Left lung (tissue), 10 donors: ENCODE results near the gene AAMDC. TPM values are rescaled to one million over a fixed set of nuclear protein-coding genes. Genes with fewer than 3 reads are reported as not detected.
A peak's percentile ranks its signal among the peaks of the same experiment; 100 is the strongest.
"Not testable (repeated sequence)": the region's sequence is repeated elsewhere in the genome, so short reads cannot be mapped to it uniquely, and the experiment has no call there.

Experiments
- ATAC-seq: fragments of 200-7000 bp; cut with Tn5 transposase; one replicate; pipeline ENCODE4 v1.9.1; 2020; ENCODE audit warnings: moderate library complexity
- DNase-seq, 4 donors: peaks; one replicate each; pipeline ENCODE4 v3.0.0-alpha.2; 2013 to 2020
- H3K27ac ChIP-seq, 2 donors: fragments of 200-600 bp; sonication (generic) in 1 of 2; one replicate each; pipeline versions ENCODE4 v1.5.0 to v1.8.0; 2020 to 2021
- H3K27me3 ChIP-seq, 2 donors: fragments of 200-600 bp; sonication (generic) in 1 of 2; one replicate each; pipeline versions ENCODE4 v1.5.0 to v1.8.0; 2020 to 2021
- H3K36me3 ChIP-seq, 2 donors: fragments of 200-600 bp; sonication (generic) in 1 of 2; one replicate each; pipeline versions ENCODE4 v1.5.0 to v1.8.0; 2020 to 2021
- H3K4me1 ChIP-seq, 2 donors: fragments of 200-600 bp; one replicate each; pipeline ENCODE4 v1.8.0; 2021
- H3K4me3 ChIP-seq, 2 donors: fragments of 200-600 bp; sonication (generic) in 1 of 2; one replicate each; pipeline versions ENCODE4 v1.5.0 to v1.8.0; 2020 to 2021; ENCODE audit warnings: mild to moderate bottlenecking in 1 of 2
- H3K9me3 ChIP-seq, 2 donors: fragments of 200-600 bp; sonication (generic) in 1 of 2; one replicate each; pipeline versions ENCODE4 v1.5.0 to v1.8.0; 2020 to 2021
- intact Hi-C, 2 donors: fragments of 100-400 bp; cut with DNase I; formaldehyde crosslinking; loops; one replicate each; pipeline versions ENCODE4 v1.11.2 to v1.14.2; 2022
- polyA plus RNA-seq, 6 donors: library from polyadenylated mRNA; unstranded; fragments of 120-200 nt; gene quantifications; one replicate each; pipeline ENCODE4 v1.2.1, GENCODE V29; 2013; ENCODE audit not compliant: insufficient read length in 6 of 6
- total RNA-seq, 2 donors: library from RNA; stranded (reverse); fragmentation: NEBNext Ultra II Directional; extraction: Animal tissue kit (Norgen Biotek cat#: 25700); gene quantifications; one replicate each; pipeline ENCODE4 v1.2.1, GENCODE V29; 2021
- TF ChIP-seq, protein P1 (sequence below), 2 donors: fragments of 200-600 bp; sonication (generic) in 1 of 2; IDR thresholded peaks; one replicate each; pipeline versions ENCODE4 v1.5.0 to v1.8.0; 2021; ENCODE audit warnings: antibody characterized with exemption in 2 of 2
- donor health status: DM: no; HTN: yes; CAD: no.
- donor health status: DM: no; HTN: no; CAD: no.

AAMDC gene
- total and polyA plus RNA-seq, 8 donors, result 21.4 to 74.5 (median 58.1) TPM

DNA sequence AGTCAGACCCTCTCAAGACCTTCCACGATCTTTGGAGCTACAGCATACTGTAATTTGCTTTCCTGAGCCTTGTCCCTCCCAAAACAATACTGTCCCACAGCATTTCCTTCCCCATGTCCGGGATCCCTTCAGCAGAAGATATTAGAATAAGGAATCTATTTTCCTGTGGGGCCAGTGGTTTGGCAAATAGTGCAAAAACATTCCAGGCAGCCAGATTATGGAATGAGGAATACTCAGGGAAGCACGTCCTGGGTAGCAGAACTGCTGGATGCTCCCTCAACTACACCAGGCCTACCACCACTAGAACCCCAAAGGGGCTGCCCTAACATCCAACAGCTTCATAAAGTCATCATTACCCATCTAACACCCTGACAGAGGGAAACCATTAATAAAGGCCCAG lies 61.5 kb downstream of the AAMDC start:
- Histone ChIP-seq H3K27ac (no peak overlapping the region), H3K4me1 (no peaks in the 10 kb centered on the region), H3K27me3 (no peaks in the 10 kb centered on the region), H3K36me3 (peaks cover 0 to 91% of the 10 kb centered on the region in 2 donors), H3K4me3 (no peak overlapping the region), H3K9me3 (no peaks in the 10 kb centered on the region)
- TF ChIP-seq, protein P1, sequence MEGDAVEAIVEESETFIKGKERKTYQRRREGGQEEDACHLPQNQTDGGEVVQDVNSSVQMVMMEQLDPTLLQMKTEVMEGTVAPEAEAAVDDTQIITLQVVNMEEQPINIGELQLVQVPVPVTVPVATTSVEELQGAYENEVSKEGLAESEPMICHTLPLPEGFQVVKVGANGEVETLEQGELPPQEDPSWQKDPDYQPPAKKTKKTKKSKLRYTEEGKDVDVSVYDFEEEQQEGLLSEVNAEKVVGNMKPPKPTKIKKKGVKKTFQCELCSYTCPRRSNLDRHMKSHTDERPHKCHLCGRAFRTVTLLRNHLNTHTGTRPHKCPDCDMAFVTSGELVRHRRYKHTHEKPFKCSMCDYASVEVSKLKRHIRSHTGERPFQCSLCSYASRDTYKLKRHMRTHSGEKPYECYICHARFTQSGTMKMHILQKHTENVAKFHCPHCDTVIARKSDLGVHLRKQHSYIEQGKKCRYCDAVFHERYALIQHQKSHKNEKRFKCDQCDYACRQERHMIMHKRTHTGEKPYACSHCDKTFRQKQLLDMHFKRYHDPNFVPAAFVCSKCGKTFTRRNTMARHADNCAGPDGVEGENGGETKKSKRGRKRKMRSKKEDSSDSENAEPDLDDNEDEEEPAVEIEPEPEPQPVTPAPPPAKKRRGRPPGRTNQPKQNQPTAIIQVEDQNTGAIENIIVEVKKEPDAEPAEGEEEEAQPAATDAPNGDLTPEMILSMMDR (IDR thresholded peaks at IDR 0.05), result no peak
- DNase-seq, result no peak
- intact Hi-C loops, result no loop called here
- no peak for ATAC-seq

DNA sequence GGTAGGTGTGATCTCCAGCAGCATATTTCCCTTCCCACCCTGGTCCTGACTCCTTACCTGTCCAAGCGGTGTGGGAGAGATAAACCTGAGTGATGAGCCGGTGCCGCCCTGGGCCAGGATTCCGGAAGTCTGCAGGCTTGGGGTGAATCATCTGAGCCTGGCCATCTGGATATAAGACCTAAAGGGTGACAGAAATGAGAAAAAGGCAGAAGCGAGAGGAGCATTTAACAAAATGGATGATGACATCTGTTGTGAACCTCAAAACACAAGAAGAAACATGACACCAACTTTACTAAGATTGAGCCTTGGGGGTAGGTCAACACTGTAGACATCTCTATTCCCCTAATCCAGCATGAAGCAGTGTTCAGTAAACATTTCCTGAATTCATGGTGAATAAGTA lies 62.8 kb downstream of the AAMDC start:
- H3K27ac ChIP-seq, result no peak overlapping the region
- H3K36me3 ChIP-seq, result peaks cover 0 to 77% of the 10 kb centered on the region in 2 donors
- DNase-seq (no peak), ATAC-seq (no peak)
- no peaks in the 10 kb centered on the region for H3K4me1 ChIP-seq
- intact Hi-C loops, result no loop called here
- TF ChIP-seq, protein P1 (IDR thresholded peaks at IDR 0.05), result no peak
- H3K9me3 ChIP-seq, result no peaks in the 10 kb centered on the region
- no peak overlapping the region for H3K4me3 ChIP-seq
- no peaks in the 10 kb centered on the region for H3K27me3 ChIP-seq

DNA sequence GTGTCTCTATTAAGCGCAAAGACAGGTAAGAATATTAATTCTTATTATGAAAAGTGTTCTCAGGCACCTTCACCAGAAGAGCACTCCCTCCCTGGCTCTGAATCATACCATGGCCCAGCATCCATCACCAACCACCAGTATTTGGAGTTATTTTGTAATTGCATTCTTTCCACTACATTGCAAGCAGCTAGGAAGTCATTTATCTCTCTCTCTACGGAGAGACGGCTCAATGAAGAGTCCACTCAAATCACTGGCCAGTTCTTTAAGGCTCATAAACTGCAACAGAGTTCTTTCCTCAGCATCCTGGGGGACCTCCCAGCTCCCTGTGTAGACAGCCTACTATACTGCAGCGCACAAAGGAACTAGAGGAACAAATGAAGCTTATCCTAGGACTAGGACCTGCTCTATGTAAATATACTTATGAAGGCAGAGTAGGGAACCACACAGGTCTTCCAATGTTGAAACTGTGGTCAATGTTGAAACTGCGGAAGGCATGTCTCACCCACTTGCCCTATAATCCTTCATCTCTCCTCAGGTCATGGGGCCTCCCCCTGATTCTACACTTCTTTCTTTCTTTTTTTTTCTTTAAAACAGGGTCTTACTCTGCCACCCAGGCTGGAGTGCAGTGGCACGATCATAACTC lies 63.4 kb downstream of the AAMDC start:
- Histone ChIP-seq H3K4me3 (no peak overlapping the region), H3K36me3 (peaks cover 0 to 75% of the 10 kb centered on the region in 2 donors), H3K27ac (no peak overlapping the region), H3K9me3 (no peaks in the 10 kb centered on the region), H3K27me3 (no peaks in the 10 kb centered on the region), H3K4me1 (no peaks in the 10 kb centered on the region)
- TF ChIP-seq, protein P1 (IDR thresholded peaks at IDR 0.05), result no peak
- intact Hi-C loops, result no loop called here
- ATAC-seq (peak; percentile 49), DNase-seq (no peak)

DNA sequence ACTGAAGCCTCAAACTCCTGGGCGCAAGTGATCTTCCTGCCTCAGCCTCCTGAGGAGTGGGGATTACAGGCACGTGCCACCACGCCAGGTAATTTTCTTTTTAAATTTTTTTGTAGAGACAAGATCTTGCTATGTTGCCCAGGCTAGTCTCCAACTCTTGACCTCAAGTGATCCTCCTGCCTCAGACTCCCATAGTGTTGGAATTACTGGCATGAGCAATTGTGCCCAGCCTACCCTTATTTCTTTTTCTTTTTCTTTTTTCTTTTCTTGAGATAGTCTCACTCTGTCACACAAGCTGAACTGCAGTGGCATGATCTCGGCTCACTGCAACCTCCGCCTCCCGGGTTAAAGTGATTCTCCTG lies 63.9 kb downstream of the AAMDC start:
- H3K36me3 ChIP-seq, result peaks cover 0 to 75% of the 10 kb centered on the region in 2 donors
- H3K27ac ChIP-seq, result no peak overlapping the region
- H3K4me1 ChIP-seq, result no peaks in the 10 kb centered on the region
- no peak for DNase-seq
- H3K9me3 ChIP-seq, result no peaks in the 10 kb centered on the region
- TF ChIP-seq, protein P1 (IDR thresholded peaks at IDR 0.05), result no peak
- H3K27me3 ChIP-seq, result no peaks in the 10 kb centered on the region
- no peak overlapping the region for H3K4me3 ChIP-seq
- intact Hi-C loops, result no loop called here
- ATAC-seq, result no peak

DNA sequence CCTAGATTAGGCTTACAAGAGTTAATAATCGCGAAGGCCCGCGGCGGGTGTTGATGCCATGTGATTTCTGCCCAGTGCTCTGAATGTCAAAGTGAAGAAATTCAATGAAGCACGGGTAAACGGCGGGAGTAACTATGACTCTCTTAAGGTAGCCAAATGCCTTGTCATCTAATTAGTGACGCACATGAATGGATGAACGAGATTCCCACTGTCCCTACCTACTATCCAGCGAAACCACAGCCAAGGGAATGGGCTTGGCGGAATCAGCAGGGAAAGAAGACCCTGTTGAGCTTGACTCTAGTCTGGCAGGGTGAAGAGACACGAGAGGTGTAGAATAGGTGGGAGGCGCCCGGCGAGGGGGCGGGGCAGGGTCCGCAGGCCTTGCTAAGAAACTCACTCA lies 65.5 kb downstream of the AAMDC start:
- peak in 1 of 4 donors; percentile 5 for DNase-seq
- Histone ChIP-seq H3K36me3 (peaks cover 0 to 74% of the 10 kb centered on the region in 2 donors), H3K4me1 (no peaks in the 10 kb centered on the region), H3K4me3 (no peak overlapping the region), H3K27ac (no peak overlapping the region), H3K9me3 (no peaks in the 10 kb centered on the region), H3K27me3 (no peaks in the 10 kb centered on the region)
- intact Hi-C loops, result no loop called here
- ATAC-seq, result no peak
- TF ChIP-seq, protein P1 (IDR thresholded peaks at IDR 0.05), result no peak

DNA sequence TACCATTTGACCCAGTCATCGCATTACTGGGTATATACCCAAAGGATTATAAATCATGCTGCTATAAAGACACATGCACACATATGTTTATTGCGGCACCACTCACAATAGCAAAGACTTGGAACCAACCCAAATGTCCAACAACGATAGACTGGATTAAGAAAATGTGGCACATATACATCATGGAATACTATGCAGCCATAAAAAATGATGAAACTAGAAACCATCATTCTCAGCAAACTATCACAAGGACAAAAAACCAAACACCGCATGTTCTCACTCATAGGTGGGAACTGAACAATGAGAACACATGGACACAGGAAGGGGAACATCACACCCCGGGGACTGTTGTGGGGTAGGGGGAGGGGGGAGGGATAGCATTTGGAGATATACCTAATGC lies 68.1 kb downstream of the AAMDC start:
- DNase-seq, H3K27me3 ChIP-seq, ATAC-seq, H3K4me3 ChIP-seq, intact Hi-C loops, H3K4me1 ChIP-seq, H3K27ac ChIP-seq, H3K9me3 ChIP-seq: not testable (repeated sequence)
- peaks cover 0 to 72% of the 10 kb centered on the region in 2 donors for H3K36me3 ChIP-seq

DNA sequence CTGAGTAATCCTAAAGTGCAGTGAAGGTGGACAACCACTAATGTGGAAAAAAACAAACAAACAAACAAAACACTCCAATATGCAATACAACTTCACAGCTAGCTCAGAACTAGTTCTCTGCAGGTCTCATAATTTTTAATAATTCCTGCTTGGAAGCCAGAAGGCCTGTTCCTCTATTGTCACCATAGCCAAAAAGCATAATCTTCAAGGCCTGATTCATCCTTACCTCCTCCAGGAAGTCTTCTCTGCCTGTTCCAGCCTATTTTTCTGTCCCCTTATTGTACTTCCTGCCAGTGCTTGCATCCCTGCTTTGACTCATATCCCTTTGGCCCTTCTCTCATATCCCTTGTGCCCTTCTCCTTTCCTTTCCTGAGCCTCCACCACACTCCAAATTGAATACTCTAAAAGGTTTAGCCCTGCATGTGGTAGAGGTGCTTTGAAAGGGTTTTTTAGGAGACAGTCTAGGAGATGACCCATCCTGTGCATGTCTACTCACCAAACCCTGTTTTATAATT lies 69.2 kb downstream of the AAMDC start:
- intact Hi-C loops, H3K4me1 ChIP-seq, ATAC-seq, DNase-seq, H3K9me3 ChIP-seq, H3K4me3 ChIP-seq, H3K27me3 ChIP-seq, H3K27ac ChIP-seq: not testable (repeated sequence)
- peaks cover 0 to 68% of the 10 kb centered on the region in 2 donors for H3K36me3 ChIP-seq

DNA sequence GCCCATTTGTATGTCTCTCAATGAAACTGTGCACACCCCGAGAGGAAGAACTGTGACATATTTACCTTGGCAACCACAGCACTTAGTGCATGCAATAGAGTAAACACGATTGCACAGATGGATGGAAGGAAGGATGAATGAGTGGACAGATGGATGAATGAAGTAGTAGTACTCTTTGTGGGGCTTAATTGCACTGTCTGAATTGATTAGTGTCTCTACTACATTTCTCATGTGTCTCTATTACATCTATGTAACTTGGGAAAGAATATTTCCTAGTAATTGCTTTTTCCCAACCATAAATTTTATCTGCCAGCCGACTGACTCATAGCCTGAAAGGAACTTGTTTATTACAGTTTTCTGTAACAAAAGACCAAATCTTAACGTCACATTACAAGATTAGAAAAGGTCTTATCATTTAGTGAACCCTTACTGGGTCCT lies 69.7 kb downstream of the AAMDC start:
- intact Hi-C loops, ATAC-seq: not testable (repeated sequence)
- H3K36me3 ChIP-seq, result peaks cover 0 to 64% of the 10 kb centered on the region in 2 donors

More for the DNA sequence above, 69.7 kb downstream of the AAMDC start:
- not testable (repeated sequence) for H3K27ac ChIP-seq, H3K4me3 ChIP-seq, H3K27me3 ChIP-seq, H3K4me1 ChIP-seq, H3K9me3 ChIP-seq, DNase-seq
